NOMO-1 (cell line): ENCODE results near the gene NT5DC3.
A peak's percentile ranks its signal among the peaks of the same experiment; 100 is the strongest.

Experiments
- DNase-seq, 2 experiments: peaks; one replicate each; lab custom pipeline; 2025; ENCODE audit not compliant: unreplicated experiment in 2 of 2; lab: John Stamatoyannopoulos, UW

Gene NT5DC3

DNA sequence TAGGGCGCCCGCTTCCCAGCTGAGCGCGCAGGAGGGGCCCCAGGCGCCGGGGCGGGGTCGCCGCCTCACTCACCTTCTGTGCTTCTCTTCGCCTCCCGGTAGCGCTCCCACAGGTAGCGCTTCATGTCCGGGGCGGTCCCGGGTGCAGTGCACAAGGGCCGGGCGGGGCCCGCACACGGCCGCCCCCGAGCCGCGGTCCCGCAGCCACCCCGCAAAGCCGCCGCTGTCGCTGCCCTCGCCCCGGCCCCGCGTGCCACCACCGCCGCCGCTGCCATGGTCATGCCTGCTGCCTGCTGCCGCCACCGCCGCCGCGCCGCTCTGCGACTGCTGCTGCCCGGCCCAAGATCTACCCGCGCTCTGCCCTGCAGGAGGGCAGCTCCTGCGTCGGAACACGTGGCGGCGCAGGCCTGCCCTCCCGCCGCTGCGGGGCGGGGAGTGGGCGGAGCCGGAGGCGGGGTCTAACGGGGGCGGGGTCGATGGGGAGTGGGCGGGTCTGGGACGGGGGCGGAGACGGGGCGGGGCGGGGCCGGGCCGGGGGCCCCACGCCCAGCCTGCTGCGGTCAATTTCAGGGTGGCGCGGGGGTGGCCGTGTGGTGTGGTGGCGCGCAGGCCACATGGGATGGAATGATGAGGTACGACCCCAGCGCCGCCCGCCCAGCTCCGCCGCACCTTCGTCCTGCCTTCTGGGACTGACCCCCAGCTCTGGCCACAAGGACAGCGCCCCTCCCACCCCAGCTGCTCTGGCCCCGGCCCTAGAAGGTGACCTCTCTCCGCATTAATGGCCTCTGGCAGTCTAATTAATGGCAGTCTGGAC is at the start of gene NT5DC3:
TSS of gene NT5DC3 (minus strand) at position 359 of the 814 bp plus-strand sequence. CDS start at position 281, 78 bp downstream.
- DNase-seq, result peak; percentile 65 to 91

DNA sequence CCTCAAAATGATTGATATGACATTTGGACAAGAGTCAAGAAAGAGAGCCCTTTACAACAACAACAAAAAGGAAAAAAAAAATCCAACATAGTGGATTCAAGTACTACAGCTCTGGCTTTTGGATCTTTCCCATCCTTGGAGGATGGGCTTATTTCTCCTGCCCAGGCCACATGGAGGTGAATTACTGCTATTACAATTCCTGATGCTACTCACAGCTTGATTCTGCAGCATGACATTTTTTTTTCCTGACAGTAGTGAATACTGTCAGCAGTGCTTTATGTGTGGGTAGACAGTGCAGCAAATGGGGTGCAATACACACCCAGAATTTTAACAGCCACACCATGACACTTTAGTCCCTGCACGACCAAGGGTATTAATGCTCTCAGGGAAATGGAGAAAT is 46.7 kb upstream of the NT5DC3 start:
- DNase-seq, result no peak

DNA sequence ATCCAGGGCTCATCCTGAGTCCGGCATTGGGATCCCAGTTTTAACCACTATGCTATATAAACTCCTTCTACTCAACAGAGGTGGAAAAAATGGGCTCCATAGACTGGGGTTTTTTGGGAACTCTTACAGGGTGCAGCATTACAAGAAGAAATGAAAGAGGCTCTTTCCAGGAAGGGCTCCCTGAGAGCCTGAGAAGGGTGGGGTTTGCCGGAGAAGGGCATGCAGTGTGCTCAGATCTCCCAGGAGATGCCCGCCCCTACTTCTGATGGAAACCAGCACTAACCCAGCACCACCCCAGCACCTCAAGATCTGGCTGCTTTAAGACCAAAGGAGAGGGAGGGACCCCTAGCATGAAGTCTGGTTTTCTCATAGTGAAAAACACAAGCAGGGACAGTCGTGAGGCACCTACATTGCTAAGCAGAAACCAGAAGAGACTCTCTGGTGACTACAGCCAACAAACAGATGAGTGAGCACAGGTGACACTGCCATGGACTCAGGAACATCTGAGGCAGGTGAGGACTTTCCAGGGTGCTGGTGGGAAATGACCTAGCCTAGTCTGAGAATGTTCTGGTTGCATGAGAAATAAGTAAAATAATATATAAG is 45.3 kb upstream of the NT5DC3 start:
- no peak for DNase-seq

DNA sequence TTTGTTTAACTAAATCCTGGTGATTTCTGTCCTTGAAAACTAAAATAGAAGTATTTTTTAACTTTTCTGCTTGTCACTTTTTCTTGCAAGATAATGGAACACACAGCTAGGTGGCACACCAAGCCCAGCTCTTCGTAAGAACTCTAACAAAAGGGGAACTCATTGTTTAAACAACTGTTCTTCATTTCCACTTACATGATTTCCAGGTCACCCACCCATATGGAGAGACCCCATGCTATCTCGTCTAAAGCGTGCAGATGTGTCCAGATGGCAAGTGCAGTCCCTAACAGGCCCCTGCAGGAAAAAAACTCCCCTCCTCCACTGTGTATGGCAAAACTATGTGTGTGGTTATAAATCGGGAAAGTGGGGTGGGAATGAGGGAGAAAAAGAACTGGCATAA is 43.3 kb upstream of the NT5DC3 start:
- DNase-seq, result peak; percentile 25 to 54

DNA sequence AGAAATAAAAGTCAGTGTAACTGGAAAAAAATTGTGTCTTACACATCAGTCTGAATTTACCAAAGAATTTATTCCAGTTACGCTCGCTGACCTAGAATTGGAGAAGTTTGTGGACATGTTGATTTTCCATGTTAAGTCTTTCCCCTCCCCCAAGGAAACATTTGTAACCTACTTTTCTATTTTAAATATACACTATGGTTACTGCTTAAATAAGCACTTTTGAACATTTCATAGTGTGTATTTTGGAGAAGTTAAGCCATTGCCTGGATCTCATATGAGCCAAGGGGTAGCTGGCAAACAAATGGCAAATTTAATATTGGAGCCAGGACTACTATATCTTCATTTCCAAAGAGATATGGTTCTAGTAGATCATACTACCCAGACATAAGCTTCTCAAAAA is 42.9 kb upstream of the NT5DC3 start:
- DNase-seq, result no peak

DNA sequence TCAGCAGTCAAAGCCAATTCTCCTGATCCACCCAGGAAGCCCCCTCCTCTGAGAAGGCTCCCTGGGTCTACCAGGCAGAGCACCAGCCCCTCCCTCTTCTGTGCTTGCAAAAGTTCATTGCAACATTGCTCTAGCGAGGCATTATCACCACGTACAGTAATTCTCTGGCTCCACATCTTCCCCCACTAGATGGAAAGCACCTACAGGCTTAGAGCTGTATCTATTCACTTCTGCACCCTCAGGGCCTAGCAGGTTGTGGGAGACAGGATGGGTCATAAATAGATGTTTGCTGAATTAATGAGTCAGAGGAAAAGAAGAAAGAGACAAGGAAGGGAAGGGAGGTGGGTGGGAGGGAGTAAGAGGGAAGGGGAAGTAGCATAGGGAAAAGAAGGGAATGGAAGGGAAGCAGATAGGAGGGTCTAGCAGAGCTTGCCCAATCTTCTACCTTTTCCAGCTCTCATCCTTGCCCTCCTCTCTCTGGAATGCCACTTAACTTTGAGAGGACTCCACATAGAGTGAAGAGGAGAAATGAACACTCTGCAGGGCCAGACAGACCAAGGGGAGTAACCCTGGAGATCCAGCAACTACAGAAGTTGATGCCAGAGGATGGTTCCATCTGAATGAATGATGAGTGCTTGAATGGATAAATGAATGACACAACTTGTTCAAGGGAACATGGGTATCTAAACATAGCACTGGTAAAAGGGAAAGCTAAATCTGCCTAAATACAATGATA is 42.0 kb upstream of the NT5DC3 start:
- DNase-seq, result no peak

DNA sequence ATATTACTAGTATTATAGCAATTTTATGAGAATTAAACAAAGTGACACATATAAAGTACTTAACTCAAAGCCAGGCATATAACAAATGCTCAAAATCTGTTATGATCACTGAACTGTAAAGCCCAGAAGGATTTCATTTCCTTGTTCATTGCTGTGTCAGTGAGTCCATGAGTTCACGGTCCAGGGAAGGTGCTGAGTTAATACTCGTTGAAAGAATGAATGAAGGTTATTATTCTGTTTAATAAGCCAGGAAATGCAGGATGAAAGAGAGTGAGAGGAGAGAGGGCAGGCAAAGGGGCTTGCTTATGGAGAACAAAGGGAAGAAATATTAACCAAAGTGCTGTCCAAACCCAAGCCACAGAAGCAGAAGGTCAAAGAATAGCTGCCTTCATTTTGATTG is 40.2 kb upstream of the NT5DC3 start:
- no peak for DNase-seq

DNA sequence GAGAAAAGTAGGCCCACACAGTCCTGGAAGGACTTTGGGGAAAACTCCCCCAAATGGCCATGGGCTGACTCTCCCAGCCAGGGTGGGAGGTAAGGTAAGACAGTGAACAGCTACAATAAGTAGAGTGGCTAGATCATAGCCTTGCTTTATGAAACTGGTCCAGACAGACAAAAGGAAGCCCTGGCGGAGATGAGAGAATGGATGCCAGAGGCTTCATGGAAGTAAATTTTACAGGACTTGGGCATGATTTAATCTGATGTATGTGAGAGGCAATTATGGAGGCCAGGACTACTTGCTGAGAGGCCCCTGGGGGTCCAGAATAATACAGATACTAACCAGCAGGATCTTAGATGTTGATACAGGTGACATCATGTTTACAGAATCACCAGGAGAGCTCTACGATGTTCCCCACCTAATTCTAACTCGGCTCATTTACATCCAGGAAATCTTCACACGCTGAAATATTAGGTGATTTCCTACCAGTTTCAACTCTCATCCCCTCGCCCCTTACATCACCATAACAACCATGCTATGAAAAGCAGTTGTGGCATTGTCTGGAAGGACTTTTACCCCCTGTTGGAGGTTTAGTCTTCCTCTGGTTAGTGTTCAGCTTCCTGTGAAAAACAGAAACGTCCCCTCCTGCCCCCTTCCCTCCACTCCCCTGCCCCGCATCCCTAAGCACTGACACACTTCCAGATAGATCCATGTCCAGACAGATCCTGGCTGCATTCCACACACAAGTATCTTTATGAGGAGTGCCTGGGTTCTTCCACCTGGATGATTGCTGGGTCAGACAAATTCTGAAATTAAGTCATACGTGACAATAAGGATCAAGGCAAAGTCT is 39.5 kb upstream of the NT5DC3 start:
- no peak for DNase-seq

DNA sequence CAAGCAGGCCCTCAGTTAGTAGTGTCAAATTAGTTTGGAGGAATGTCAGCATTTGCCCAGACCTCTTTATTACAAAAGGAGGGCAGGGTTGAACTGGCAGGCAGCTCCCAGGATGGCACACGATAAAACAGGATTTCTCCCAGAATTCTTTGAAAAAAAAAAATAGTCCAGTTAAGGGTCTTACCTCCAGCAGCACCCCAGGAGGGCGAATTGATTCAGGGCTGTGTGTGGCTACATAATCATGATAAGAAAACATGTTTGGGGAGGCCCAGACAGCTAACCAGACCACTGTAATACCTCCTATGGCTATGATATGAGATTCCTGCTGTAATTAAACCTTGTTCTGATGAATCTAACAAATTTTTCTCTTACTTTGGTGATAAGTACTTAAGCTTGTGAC is 38.8 kb upstream of the NT5DC3 start:
- DNase-seq, result no peak

DNA sequence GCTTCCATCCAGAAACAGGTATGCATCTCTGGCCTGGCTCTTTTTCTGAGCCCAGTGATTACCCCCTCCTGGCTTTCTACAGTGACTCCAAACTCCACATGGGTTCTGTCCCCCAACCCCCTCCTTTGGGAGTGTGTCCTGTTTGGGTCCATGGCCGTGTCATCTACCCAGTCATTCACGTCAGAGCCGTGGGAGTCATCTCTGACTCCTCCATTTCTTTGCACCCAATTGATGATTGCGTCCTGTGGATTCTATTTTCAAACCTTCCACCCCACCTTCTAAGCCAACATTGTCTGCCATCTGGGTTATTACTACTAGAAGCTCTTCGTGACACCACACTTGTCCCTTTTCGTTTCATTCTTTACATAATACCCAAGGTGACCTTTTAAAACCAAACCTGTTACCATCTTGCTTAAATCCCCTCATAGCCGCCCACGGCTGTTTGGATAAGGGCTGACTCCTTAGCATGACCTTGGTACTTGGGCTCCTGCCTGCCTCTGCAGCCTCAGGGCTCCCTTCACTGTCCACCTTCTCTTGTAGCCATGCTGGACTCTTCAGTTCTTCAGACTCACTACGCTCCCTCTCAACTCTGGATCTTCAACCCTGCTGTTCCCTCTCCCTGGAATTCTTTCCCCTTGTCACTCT is 38.1 kb upstream of the NT5DC3 start:
- DNase-seq, result no peak

DNA sequence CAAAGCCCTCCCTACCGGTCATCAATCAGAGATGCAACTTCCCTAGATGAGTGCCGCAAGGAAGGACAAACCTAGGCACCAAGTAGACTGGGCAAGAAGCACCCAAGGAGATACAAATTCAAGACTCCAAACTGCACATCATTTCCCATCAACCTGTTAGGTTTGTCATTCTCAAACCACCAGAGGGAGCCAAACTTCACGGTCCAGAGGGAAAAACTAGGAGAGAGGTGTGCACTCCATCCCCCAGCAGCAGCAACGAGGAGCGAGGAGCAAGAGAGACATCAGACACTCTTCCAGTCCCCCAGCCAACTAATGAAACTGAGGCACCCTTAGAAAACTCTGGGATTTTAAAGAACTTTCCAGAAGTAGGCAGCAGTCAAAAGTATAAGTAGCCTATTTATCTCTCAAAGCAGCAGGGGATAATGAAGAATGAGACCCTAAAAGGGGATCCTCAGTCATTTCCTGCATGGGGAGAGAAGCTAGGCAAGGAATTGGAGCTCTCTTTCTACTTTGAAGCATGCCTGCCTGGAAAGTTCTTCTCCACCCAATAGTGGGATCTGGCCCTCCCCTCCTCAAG is 37.0 kb upstream of the NT5DC3 start:
- DNase-seq, result peak in 1 of 2 experiments; percentile 44

DNA sequence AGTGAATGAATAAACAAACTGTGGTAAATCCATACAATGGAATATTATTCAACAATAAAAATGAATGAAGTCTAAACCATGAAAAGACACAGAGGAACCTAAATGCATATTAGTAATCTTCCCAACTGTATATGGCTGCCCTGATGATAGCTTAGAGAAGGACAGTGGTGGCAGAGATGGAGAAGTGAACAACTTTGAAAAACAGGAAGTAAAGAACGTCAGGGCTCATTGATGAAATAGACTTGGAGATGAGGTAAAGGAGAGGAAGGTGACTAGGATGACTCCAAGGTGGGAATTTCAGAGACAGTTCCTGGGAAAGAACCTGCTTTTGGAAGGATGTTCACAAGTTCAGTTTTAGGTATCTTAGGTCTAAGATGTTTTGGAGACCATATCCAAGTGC is 36.3 kb upstream of the NT5DC3 start:
- peak in 1 of 2 experiments; percentile 64 for DNase-seq

DNA sequence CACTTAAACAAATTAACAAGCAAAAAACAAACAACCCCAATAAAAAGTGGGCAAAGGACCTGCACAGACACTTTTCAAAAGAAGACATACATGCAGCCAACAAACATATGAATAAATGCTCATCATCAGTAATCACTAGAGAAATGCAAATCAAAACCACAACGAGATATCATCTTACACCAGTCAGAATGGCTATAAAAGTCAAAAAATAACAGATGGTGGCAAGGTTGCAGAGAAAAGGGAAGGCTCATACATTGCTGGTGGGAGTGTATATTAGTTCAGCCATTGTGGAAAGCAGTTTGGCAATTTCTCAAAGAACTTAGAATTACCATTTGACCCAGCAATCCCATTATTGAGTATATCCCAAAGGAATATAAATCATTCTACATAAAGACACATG is 34.6 kb upstream of the NT5DC3 start:
- no peak for DNase-seq

DNA sequence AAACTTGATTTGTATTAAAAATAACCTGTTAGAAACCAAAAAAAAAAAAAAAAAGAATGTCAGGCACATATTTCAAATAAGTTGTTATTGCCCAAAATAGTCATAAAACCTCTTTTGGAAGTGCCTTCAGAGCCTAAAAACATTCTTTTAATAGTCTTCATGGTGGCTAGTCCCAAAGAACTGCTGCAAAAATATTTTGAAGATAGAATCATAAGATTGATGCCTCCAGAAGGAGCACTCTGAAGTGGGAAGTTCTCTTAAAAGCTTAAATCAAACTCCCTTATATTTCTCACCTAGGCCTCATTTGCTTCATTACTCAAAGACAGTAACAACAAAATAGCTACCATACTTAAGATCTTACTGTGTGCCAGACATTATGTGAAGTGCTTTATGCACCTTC is 27.2 kb upstream of the NT5DC3 start:
- no peak for DNase-seq

DNA sequence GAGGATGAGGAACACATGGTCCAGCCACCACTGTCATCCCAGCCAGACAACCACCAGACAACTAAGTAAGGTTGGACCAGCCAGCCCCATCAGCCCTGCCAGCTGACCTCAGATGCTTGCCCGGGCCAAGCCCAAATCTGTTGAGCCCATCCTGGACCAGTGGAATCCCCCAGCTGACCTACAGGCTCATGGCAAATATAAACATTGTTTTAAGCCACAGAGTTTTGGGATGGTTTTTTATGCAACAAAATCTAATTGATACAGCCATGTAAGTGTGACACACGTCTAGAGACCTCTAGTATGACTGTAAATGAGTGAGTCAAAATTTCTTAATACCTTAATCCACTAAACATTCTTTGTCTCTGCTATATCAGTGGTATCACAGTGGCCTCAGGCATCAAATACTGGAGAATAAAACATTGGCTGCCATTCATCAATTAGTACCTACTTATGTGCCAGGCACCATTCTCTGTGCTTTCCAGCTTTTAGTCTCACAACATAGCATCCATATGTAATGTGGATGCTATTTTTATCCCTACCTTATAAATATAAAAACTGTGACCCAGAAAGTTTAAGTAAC is 24.2 kb upstream of the NT5DC3 start:
- DNase-seq, result no peak

DNA sequence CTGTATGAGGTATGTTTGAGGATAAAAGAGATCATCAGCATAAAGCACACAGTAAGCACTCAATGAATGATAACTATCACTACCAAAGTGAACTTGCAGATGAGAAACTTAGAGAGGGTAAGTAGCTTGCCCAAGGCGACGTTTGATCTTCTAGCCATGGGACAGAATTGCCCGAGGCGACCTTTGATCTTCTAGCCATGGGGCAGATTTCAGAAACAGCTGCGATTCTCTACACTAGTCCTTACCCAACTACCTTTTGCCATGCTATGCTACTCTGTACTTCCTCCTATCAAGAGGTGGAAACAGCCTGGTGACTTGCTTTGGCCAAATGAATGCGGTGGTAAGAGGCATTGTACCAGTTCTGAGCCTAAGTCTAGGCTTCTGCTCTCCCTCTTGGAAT is 23.7 kb upstream of the NT5DC3 start:
- no peak for DNase-seq

DNA sequence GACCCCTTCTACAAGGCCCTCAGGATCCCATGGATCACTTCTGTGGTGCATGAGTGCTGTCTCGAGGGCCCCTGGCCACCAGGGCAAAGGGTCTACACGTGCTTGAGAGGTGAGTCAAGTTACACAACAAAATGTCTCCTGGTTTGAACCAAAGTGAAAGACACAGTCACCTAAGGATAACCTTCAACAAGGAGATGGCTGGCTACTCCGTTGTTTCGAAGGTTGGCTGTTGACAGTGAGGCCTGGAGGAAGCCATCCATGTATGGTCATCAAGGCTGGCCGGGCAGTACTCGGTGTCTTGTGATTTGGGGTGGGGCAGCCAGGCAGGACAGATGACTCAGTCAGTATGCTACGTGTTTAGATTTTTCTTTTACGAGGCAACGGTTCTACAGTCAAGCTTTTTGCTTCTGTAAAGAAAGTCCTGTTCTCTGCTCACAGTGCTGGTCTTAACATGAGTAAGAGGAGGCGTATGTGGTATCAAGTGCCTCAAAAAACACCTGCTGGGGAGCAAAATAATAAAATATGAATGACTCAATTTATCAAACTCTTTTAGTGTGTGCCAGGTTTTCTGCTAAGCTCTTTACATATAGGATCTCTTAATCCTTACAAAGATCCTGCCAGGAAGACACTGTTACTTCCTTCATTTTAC is 18.0 kb upstream of the NT5DC3 start:
- DNase-seq, result no peak

DNA sequence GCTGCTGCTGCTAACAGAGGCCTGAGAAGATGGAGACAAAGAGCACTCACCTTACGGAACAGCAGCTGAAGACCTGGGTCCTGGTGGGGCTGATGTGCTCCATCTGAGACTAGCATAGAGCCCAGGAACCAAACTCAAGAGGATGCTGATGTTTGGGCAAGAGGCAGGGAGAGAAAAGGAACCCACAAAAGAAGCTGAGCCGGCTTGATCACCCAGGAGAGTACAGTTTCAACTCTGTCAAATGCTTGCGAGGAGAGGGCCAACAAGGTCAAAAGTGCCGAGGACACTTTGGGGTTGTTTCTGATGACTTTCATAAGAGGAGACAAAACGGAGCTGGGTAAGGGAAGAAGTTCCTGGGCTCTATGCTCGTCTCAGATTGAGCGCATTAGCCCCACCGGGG is 17.3 kb upstream of the NT5DC3 start:
- no peak for DNase-seq

DNA sequence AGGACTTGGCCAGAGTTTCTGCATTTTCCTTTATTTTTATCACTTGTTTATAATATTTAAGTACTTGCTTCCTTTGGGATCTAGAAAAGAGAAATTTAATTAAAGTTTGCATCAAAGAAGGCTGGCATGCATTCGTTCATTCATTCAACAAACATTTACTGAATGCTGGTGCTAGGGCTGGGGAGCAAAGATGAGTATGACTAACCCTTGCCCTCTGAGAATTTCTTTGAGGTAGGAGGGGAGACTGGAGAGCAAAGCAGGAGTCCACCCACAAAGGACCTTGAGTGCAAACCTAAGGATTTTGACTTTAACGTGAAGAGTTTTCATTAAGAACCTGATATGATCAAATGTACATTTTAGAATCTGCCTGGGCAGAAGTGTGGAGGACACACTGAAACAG is 16.1 kb upstream of the NT5DC3 start:
- no peak for DNase-seq
